HG02852 (cell line): ENCODE data around the gene LYSMD2.

Experiments used
- ATAC-seq: cut with Tn5 transposase; IDR thresholded peaks from one replicate; pipeline ENCODE4 v1.9.1; 2021; ENCODE audit warnings: mild to moderate bottlenecking, moderate library complexity; ENCODE audit not compliant: unreplicated experiment

LYSMD2 gene

DNA sequence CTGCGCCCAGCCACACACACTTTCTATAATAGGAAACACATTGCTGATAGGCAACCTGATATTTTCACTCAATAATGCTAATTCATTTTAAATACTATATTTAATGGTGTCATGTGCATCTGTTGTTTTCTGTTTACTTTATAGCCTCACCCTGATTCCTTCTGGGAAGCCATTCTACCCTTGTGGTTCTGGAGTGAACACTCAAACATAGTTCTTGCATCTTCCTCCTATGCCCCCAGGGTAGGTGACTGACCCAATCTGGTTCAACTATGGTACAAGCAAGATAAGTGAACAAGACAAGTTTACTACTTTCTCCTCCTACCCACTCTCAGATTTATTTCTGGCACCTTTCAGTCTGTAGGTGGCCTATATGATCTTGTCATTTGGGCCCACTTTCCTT lies 60.4 kb downstream of the LYSMD2 start:
- ATAC-seq, result no peak

DNA sequence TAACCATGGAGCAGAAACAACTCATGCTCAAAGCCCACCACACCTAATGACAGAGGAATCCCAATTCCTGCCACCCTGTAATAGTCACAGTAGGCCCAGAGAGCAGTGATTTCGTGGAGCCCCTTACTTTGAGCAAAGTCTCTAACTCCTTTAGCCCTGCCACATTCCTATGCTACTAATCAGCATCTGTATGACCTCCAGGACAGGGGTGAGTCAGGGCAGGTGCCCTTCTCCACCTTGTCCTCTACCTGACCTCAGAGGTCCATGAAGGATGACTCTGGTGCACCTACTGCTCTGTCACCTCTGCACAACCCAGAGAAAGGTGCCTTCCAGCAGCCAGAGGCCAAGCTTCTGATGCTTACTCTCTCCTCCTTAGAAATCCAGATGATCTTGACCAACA lies 62.2 kb downstream of the LYSMD2 start:
- ATAC-seq, result no peak
